Thoracic aorta (tissue), 2 donors: ENCODE data around the gene LANCL1. TPM values are rescaled to one million over a fixed set of nuclear protein-coding genes. Genes with fewer than 3 reads are reported as not detected.

Experiments used
- ATAC-seq: fragments of 150-250 bp; one replicate; pipeline ENCODE4 v1.8.0; 2017; ENCODE audit warnings: low read depth; ENCODE audit not compliant: insufficient number of reproducible peaks, low FRiP score
- DNase-seq: peaks from one replicate; pipeline ENCODE4 v3.0.0-alpha.2; 2020; ENCODE audit warnings: low spot score
- H3K27ac ChIP-seq, 2 donors: fragments of 200-600 bp; sonication (generic); 1 replicate in 1 of 2; 2 replicates in 1 of 2; pipeline ENCODE4 v1.5.1; 2016; ENCODE audit warnings: mild to moderate bottlenecking in 2 of 2, moderate library complexity in 2 of 2
- H3K27me3 ChIP-seq: fragments of 200-600 bp; sonication (generic); replicated peaks from 2 replicates; pipeline ENCODE4 v1.6.0; 2016; ENCODE audit warnings: mild to moderate bottlenecking; ENCODE audit not compliant: insufficient read depth
- H3K36me3 ChIP-seq: fragments of 200-600 bp; sonication (generic); one replicate; pipeline ENCODE4 v1.5.1; 2016
- H3K4me1 ChIP-seq, 2 donors: fragments of 200-600 bp; sonication (generic); 1 replicate in 1 of 2; 2 replicates in 1 of 2; pipeline versions ENCODE4 v1.5.1 to v1.6.0; 2016; ENCODE audit warnings: low read depth in 2 of 2, mild to moderate bottlenecking in 1 of 2; ENCODE audit not compliant: control insufficient read depth in 1 of 2
- H3K4me3 ChIP-seq: fragments of 200-600 bp; sonication (generic); 2 replicates; pipeline ENCODE4 v1.5.1; 2016; ENCODE audit warnings: mild to moderate bottlenecking
- H3K9me3 ChIP-seq: fragments of 200-600 bp; sonication (generic); 2 replicates; pipeline ENCODE4 v1.5.1; 2016
- CTCF ChIP-seq: fragments of 200-600 bp; sonication (generic); IDR thresholded peaks from one replicate; pipeline ENCODE4 v1.5.1; 2019; ENCODE audit warnings: antibody characterized with exemption
- total RNA-seq, 2 donors: library from RNA; depleted of rRNA; stranded (reverse); fragments of >200 nt; gene quantifications; one replicate each; pipeline versions ENCODE4 v1.1.0 to v1.2.3, GENCODE V29; 2016

The LANCL1 gene
- total RNA-seq, 2 donors from 2014 or later: 23.4 to 34.9 TPM

GRCh38 chr2:210460322-210461227 lies 16.0 kb downstream of the LANCL1 start:
- DNase-seq (no peak), ATAC-seq (no peak)
- no peaks in the 10 kb centered on the region for H3K9me3 ChIP-seq
- no peaks in the 10 kb centered on the region for H3K4me1 ChIP-seq
- H3K36me3 ChIP-seq: peaks cover 10% of the 10 kb centered on the region
- H3K4me3 ChIP-seq: no peak overlapping the region
- H3K27me3 ChIP-seq: no peaks in the 10 kb centered on the region
- TF ChIP-seq CTCF: no peak
- no peak overlapping the region for H3K27ac ChIP-seq

- H3K4me1 ChIP-seq: no peaks in the 10 kb centered on the region
- TF ChIP-seq CTCF: no peak
- no peak overlapping the region for H3K27ac ChIP-seq
- no peaks in the 10 kb centered on the region for H3K27me3 ChIP-seq
- H3K36me3 ChIP-seq: peaks cover 14% of the 10 kb centered on the region
- ATAC-seq (no peak), DNase-seq (no peak)
- H3K4me3 ChIP-seq: no peak overlapping the region
- H3K9me3 ChIP-seq: no peaks in the 10 kb centered on the region
These were observed 16.7 kb downstream of the LANCL1 start for GRCh38 chr2:210459880-210460279.

- no peak overlapping the region for H3K27ac ChIP-seq
- no peak for ATAC-seq
- DNase-seq: no peak
- peaks cover 17% of the 10 kb centered on the region for H3K36me3 ChIP-seq
- H3K4me3 ChIP-seq: no peak overlapping the region
- no peaks in the 10 kb centered on the region for H3K9me3 ChIP-seq
- no peaks in the 10 kb centered on the region for H3K27me3 ChIP-seq
- no peak for TF ChIP-seq CTCF
- no peaks in the 10 kb centered on the region for H3K4me1 ChIP-seq
These were observed 17.2 kb downstream of the LANCL1 start for GRCh38 chr2:210459407-210459806.

GRCh38 chr2:210458395-210458794 lies 18.2 kb downstream of the LANCL1 start:
- no peaks in the 10 kb centered on the region for H3K4me1 ChIP-seq
- no peaks in the 10 kb centered on the region for H3K27me3 ChIP-seq
- H3K27ac ChIP-seq: no peak overlapping the region
- ATAC-seq: no peak
- no peak for DNase-seq
- peaks cover 15% of the 10 kb centered on the region for H3K36me3 ChIP-seq
- no peak for TF ChIP-seq CTCF
- no peaks in the 10 kb centered on the region for H3K9me3 ChIP-seq
- H3K4me3 ChIP-seq: no peak overlapping the region

- Histone ChIP-seq H3K27ac (no peak overlapping the region), H3K4me3 (no peak overlapping the region)
- no peak for TF ChIP-seq CTCF
These were observed 20.0 kb downstream of the LANCL1 start for GRCh38 chr2:210456571-210456970.

More at GRCh38 chr2:210456571-210456970, 20.0 kb downstream of the LANCL1 start:
- DNase-seq (no peak), ATAC-seq (no peak)
- Histone ChIP-seq H3K9me3 (no peaks in the 10 kb centered on the region), H3K4me1 (no peaks in the 10 kb centered on the region), H3K36me3 (peaks cover 7% of the 10 kb centered on the region), H3K27me3 (no peaks in the 10 kb centered on the region)
